ENCODE measurements around the gene HNRNPLL.
A peak's percentile ranks its signal among the peaks of the same experiment; 100 is the strongest.
"Not testable (repeated sequence)": the region's sequence is repeated elsewhere in the genome, so short reads cannot be mapped to it uniquely, and the experiment has no call there.

The HNRNPLL gene

DNA sequence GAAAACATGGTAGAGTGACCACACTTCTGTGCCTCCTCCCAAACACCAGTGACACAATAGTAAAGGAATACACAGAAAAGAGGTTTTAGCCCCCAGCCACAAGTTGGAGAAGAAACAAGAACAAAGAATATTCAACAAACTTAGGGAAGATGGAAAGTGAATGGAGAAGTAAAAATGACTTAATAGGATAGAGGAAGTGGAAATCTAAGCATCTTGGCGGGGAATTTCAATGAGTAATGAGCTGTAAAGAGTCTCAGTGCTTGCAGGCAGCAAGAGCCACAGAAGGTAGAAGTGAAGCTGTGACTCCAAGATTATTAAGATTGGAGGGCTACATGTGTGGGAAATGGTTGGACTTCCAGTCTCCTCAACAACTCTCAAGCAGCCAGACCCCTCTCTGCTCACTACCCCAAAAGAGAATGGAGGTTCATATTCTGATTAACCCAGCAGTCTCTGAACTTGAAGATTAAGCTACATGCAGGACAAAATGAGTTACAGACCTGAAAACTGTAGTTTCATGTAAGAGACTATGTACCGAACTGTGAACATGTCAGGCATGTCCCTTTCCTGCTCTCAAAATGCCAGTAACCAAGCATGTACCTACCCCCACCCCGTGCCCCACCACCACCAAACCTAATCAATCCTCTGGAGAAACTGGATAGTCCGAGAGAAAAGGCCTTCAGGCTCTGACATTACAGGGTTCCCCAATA lies 16.9 kb upstream of the HNRNPLL start:
- DNase-seq (ENCODE audit: low read depth in 2 of 2) = no peak

DNA sequence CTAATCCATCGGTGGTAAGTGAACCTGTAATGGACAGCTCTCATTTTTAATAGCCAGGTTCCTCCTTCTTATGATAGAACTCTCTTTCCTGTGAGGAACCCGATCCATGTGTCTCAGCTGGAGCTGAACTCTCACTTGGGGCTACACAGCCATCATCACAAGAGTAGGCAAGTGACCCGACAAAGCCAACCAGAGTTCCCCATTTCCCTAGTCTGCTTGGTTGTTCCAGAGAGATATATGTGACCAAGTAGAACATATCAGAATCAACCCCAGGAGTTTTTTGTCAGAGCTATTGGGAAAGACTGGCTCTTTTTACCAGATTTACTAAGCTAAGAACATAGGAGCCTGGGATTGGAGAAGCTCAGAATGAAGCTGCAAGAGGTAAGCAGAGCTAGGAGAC lies 14.6 kb upstream of the HNRNPLL start:
- DNase-seq (ENCODE audit: low read depth in 2 of 2) = no peak

DNA sequence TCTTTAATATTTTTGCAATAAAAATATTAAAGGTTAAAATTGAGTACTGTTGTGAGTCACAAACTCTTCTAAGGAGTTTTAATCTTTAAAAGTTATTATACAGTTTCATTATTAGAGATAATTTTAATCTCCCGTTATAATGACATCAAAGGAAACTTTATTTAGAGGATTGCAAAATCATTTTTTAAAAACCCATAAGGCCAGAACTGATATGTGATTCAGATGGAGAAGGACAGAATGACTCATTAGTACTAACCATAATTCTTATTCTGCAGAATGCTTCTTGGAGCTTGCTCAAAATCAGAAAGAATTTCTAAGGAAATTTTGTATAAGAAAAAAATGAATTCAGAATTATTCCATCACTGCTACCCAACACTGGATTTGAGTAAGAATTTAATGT lies 12.5 kb upstream of the HNRNPLL start:
- no peak for DNase-seq (ENCODE audit: low read depth in 2 of 2)

GRCh38 chr2:38613849-38614213 lies 11.1 kb upstream of the HNRNPLL start:
- no peak for DNase-seq (ENCODE audit: low read depth in 2 of 2)

DNA sequence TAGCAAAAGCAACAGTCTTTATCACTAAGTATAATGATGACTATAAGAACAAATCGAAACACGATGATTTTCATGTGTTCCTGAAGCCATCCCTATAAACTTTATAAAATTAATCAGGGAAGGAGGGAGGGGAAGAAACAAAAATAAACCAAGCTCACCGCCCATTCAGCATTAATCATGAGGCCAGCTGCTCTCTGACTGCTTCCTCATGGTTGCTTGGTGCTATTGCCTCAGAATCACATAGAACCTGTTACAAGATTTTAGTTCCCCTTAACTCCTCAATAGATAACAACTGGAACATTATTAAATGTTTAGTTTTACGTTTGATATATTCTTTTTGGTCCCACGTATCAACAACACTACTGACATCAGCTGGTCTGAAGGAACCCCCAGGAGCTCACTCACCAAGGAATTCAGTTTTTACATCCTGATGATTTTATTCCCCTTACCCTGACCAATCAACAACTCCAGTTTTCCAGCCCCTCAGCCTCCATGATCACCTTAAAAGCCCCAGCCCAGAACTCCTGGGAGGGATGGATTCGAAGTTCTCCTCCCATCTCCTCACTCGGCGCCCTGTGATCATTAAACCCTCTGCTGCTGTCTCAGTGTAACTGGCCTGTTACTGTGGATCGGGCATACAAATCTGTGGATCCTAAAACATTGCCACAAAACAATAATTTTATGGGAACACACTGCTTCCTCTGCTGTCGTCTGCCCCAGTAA lies 10.6 kb upstream of the HNRNPLL start:
- no peak for DNase-seq (ENCODE audit: low read depth in 2 of 2)

DNA sequence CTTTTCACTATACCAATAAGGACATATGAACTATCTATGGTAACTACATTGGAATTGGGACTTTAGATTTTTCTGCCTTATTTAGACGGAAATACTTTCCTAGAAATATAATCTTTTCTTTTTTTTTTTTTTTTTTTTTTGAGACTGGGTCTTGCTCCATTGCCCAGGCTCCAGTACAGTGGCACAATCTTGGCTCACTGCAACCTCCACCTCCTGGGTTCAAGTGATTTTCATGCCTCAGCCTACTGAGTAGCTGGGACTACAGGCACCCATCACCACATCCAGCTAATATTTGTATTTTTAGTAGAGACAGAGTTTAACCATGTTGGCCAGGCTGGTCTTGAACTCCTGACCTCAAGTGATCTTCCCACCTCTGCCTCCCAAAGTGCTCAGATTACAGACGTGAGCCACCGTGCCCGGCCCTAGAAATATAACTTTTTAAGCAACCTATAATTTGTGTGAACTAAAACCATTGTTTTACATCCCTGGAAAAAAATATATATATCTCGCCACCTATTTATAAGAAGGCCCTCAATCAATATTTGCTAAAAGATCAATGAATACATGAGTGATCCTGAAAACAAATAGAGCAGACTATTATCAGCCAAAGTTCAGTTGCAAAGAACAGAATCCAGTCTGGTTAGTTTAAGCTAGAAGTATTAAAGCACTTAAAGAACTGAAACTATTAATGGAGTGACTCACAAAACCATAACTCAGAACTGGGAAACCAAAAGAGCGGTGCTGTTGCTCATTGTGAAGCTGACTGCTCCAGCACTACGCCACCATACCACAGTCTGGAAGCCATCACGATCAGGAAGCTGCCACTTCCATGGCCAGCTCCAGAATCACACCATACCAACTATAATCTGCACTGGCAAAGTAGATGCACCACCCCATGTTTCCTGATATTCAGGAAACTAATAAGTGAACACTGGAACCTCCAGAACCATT lies 8.4 kb upstream of the HNRNPLL start:
- no peak for DNase-seq (ENCODE audit: low read depth in 2 of 2)

- not testable (repeated sequence) for DNase-seq (ENCODE audit: low read depth in 2 of 2)
Observed at GRCh38 chr2:38609246-38609645, 6.5 kb upstream of the HNRNPLL start.

- no peak for DNase-seq (ENCODE audit: low read depth in 2 of 2)
Observed at GRCh38 chr2:38608755-38609154, 6.0 kb upstream of the HNRNPLL start.

DNA sequence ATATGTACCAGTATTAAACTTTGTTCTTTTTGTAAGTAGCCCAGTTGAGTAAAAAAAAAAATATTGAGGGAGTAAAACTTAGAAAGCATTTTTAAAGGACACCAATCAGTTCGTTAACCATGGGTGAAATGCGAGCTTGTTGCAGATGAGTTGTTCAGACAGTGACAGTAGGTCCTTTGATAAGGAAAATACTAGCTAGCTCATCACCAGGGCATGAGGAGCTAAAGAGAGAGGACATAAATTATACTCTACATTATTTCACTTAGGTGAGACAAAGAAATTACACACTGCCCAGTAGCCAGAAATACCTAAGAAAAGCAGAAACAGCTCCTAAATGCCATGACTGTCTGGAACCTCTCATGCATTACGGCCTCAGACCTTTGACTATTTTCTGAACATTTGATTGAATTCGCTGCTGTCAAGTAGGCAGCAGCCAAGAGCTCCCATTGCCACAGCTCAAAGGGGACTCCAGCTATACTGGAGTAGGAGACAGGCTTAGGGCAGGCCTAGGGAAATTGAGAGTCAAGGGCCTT lies 2.6 kb upstream of the HNRNPLL start:
- no peak for DNase-seq (ENCODE audit: low read depth in 2 of 2)

GRCh38 chr2:38603402-38604290 lies 918 bp upstream of the HNRNPLL start:
- DNase-seq (ENCODE audit: low read depth in 2 of 2) = peak; percentile 67 to 68

DNA sequence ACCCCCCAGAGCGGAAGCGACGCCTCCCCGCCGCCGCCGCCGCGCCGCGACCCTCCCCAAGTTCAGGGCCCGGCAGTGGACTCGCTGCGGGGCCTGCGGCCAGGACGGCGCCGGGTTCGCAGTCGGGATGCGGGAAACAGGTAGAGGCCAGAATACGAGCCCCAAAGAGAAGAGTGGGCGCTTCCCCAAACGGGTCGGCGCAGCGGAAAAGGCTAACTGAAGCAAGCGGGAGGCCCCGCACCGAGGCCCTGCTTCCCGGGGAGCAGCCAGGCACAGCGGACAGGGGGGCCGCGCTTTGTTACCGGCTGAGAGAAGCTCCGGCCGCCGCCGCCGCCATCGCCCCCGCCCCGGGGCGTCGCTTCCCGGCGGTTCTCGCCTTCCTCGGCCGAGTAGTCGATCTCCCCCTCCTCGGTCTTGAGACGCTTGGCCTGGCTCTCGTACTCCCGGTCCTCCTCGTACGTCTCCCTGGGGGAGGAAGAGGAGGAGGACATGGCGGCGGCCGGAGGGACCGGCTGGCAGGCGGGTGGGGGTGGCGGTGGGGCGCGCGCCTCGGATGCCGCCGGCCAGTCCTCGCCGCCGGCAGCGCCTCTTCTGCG lies 494 bp downstream of the HNRNPLL start:
- DNase-seq (ENCODE audit: low read depth in 2 of 2) = no peak

- DNase-seq (ENCODE audit: low read depth in 2 of 2) = no peak
Observed at GRCh38 chr2:38601463-38602135, 1.1 kb downstream of the HNRNPLL start.

DNA sequence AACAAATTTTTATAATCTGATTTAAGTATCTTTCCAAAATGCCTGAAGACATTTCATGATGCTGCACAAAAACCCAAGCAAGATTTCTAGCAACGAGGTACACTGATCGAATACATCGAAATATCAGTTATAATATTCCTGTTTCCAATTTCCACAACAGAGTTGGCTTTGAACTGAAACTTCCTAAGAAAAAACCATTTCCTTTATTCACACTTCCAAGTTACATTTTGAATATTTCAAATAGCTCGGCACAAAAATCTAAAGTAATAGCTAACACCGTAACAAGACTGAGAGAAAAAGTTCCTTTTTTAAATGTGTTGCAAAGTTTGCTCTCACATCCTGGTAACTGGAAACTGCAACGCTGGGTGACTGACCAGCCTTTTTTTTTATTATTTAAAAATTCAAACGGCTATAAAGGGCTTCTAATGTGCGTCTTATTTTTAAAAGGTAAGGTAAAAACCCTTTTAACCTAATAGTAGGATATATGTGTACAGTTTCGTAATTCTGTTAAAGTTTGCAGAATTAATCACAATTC lies 1.7 kb downstream of the HNRNPLL start:
- DNase-seq (ENCODE audit: low read depth in 2 of 2) = no peak

GRCh38 chr2:38600242-38600891 lies 2.4 kb downstream of the HNRNPLL start:
- DNase-seq (ENCODE audit: low read depth in 2 of 2) = no peak

GRCh38 chr2:38599706-38600105 lies 3.0 kb downstream of the HNRNPLL start:
- no peak for DNase-seq (ENCODE audit: low read depth in 2 of 2)

GRCh38 chr2:38598991-38599295 lies 3.8 kb downstream of the HNRNPLL start:
- no peak for DNase-seq (ENCODE audit: low read depth in 2 of 2)

GRCh38 chr2:38598200-38598990 lies 4.3 kb downstream of the HNRNPLL start:
- no peak for DNase-seq (ENCODE audit: low read depth in 2 of 2)

- DNase-seq (ENCODE audit: low read depth in 2 of 2) = no peak
Observed at GRCh38 chr2:38597115-38597514, 5.6 kb downstream of the HNRNPLL start.

GRCh38 chr2:38596229-38596628 lies 6.5 kb downstream of the HNRNPLL start:
- DNase-seq (ENCODE audit: low read depth in 2 of 2) = no peak
